ENCODE data around the gene CDH12.

CDH12 gene

DNA sequence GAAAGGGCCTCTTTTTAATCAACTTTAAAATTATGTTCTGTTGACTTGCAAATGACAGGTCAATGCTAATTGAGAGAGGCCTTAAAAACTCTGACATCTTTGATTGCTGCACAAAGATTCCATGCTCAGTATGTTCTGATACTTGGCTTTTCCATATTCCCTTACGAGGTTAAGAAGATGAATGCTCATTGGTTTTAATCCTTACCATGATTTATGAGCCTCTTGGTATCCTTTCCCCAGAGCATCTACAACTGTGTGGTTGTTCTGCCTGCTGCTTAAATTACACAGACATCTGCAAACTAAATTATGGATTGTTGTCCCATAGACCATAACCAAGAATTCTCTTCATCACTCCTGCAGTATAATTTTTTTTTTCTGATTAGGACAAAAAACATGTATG, 352.6 kb downstream of the CDH12 start:
- TF ChIP-seq, protein P1, sequence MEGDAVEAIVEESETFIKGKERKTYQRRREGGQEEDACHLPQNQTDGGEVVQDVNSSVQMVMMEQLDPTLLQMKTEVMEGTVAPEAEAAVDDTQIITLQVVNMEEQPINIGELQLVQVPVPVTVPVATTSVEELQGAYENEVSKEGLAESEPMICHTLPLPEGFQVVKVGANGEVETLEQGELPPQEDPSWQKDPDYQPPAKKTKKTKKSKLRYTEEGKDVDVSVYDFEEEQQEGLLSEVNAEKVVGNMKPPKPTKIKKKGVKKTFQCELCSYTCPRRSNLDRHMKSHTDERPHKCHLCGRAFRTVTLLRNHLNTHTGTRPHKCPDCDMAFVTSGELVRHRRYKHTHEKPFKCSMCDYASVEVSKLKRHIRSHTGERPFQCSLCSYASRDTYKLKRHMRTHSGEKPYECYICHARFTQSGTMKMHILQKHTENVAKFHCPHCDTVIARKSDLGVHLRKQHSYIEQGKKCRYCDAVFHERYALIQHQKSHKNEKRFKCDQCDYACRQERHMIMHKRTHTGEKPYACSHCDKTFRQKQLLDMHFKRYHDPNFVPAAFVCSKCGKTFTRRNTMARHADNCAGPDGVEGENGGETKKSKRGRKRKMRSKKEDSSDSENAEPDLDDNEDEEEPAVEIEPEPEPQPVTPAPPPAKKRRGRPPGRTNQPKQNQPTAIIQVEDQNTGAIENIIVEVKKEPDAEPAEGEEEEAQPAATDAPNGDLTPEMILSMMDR (conservative IDR thresholded peaks at IDR 0.05; ENCODE audit: low read depth, low read length) = no peak
- no peak overlapping the region for H3K4me3 ChIP-seq (ENCODE audit: low read depth, low read length)
- no peak for DNase-seq (ENCODE audit: low read depth)

DNA sequence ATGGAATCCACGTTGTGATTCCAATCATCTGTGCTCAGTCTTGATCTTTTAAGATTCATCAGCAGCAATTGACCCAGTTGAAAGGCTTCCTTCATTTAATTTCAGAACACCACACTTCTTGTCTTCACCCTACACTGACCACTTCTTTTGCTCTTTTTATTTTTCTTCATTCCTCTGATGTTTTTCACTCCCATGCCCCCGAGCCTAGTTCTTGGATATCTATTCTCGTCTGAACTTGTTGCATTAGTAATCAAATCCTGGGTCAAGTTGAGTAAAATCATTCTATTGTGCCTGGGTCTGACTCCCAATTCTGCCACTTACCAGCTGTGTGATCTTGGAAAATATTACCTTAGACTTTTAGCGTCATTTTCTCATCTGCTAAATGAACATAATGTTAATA, 356.5 kb downstream of the CDH12 start:
- TF ChIP-seq, protein P1 (conservative IDR thresholded peaks at IDR 0.05; ENCODE audit: low read depth, low read length) = no peak
- no peak overlapping the region for H3K4me3 ChIP-seq (ENCODE audit: low read depth, low read length)
- no peak for DNase-seq (ENCODE audit: low read depth)

DNA sequence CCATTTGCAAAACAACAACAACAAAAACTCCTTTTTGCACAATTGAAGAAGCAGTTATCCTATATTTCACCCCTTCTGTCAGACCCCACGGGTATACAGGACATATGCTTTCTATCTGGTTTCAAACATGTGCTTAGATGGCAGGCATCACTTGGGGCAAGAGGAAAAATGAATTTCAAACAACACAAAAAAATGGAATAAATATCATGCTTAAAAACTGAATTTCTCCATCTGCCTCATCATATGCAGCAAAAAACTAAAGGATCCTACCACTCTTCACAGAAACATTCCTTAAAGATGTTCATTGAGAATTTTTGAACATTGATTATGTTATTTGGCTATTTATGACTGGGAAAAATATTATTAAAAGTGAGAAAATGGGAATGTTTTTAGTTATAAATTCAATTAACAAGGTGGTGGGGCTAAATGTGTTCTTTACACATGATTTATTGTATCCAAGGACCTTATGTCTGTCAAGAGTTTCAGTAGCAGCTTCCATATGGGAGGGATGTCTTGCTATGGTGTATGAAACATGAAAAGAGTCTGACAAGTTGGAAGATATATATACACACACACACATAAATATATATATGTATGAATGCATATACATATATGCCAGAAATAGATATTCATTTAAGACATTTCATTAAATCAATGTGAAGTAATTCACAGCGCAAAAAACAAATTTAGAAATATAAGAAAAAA, 358.0 kb downstream of the CDH12 start:
- TF ChIP-seq, protein P1 (conservative IDR thresholded peaks at IDR 0.05; ENCODE audit: low read depth, low read length) = no peak
- DNase-seq (ENCODE audit: low read depth) = no peak
- H3K4me3 ChIP-seq (ENCODE audit: low read depth, low read length) = no peak overlapping the region

DNA sequence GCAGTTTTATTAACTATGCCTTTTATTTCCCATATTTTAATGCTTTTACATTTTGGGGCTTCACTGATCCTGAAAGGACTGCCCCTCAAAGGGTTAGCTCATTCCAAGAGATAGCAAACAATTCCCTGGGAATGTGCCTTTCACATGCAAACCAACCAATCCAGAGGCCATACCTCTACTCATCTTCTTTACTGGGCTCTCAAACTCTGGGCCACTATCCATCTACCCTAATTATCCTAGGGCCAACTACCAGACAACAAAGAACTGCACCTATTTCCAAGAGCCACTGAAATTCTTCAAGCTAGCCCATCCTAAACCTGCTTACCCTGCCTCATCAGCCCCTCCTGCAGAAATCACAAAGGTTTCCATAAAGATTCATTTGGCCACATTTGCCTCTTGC, 364.7 kb downstream of the CDH12 start:
- DNase-seq (ENCODE audit: low read depth) = no peak
- TF ChIP-seq, protein P1 (conservative IDR thresholded peaks at IDR 0.05; ENCODE audit: low read depth, low read length) = no peak
- H3K4me3 ChIP-seq (ENCODE audit: low read depth, low read length) = no peak overlapping the region

DNA sequence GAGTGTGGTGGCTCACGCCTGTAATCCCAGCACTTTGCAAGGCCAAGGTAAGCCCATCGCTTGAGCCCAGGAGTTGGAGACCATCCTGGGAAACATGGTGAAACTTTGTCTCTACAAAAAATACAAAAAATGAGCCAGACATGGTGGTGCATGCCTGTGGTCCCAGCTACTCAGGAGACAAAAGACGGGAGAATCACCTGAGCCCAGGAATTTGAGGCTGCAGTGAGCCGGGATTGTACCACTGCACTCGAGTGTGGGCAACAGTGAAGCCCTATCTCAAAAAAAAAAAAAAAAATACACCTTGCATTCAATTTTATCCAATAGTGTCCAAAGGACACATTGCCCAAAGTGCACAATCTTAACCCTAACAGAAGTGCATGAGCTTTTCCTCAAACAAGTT, 372.8 kb downstream of the CDH12 start:
- no peak for DNase-seq (ENCODE audit: low read depth)
- TF ChIP-seq, protein P1 (conservative IDR thresholded peaks at IDR 0.05; ENCODE audit: low read depth, low read length) = no peak
- H3K4me3 ChIP-seq (ENCODE audit: low read depth, low read length) = no peak overlapping the region

DNA sequence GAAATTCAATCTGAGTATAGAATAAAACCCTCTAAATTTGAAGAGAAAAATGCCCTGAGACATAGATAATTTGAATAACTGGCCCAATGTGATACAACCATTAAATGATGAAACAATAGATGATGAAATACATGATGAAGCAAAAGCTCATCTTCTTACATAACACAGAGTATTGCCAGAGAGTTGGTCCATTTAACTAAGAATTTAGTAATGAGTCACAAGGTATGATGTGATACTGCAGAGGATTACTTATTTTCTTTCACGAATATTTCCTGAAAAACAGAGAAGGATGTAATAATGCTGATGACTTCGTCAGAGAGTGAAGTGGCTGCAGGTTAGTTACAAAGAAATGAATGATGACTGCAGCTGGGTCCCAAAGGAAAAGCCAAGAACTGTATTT, 379.3 kb downstream of the CDH12 start:
- TF ChIP-seq, protein P1 (conservative IDR thresholded peaks at IDR 0.05; ENCODE audit: low read depth, low read length) = no peak
- H3K4me3 ChIP-seq (ENCODE audit: low read depth, low read length) = no peak overlapping the region
- no peak for DNase-seq (ENCODE audit: low read depth)

DNA sequence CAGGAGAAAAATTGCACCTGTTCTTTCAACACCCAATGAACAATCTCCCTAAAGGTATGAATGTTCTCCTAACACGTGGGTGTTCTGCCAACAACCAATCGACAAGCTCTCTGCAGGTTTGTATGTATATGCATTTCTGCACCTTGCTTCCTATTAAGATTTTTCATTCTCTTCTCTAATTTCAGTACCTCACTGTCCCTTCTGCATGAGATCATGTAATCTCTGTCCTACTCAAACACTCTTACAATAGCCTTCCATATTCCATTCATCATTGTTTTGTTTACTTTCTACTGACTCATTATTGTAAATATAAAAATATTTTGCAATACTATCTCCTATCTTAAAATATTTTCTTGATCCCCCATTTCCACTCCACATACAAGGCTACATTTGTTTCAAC, 382.0 kb downstream of the CDH12 start:
- no peak overlapping the region for H3K4me3 ChIP-seq (ENCODE audit: low read depth, low read length)
- DNase-seq (ENCODE audit: low read depth) = no peak
- TF ChIP-seq, protein P1 (conservative IDR thresholded peaks at IDR 0.05; ENCODE audit: low read depth, low read length) = no peak
